Measurements from ENCODE around the gene LIN9.
"Not testable (repeated sequence)": the region's sequence is repeated elsewhere in the genome, so short reads cannot be mapped to it uniquely, and the experiment has no call there.

The LIN9 gene

GRCh38 chr1:226276077-226276682 is 32.8 kb downstream of the LIN9 start:
- Mint-ChIP-seq H3K27me3 (no peaks in the 10 kb centered on the region), H3K4me1 (ENCODE audit: low read depth) (no peaks in the 10 kb centered on the region), H3K27ac (no peak overlapping the region), H3K9me3 (no peaks in the 10 kb centered on the region), H3K4me3 (no peak overlapping the region), H3K36me3 (ENCODE audit: low read depth) (peaks cover 6% of the 10 kb centered on the region)
- intact Hi-C loops (cut with micrococcal nuclease), result no loop called here

- Mint-ChIP-seq H3K4me1 (ENCODE audit: low read depth) (no peaks in the 10 kb centered on the region), H3K27me3 (no peaks in the 10 kb centered on the region), H3K27ac (no peak overlapping the region), H3K36me3 (ENCODE audit: low read depth) (peaks cover 6% of the 10 kb centered on the region), H3K4me3 (no peak overlapping the region), H3K9me3 (no peaks in the 10 kb centered on the region)
- intact Hi-C loops (cut with micrococcal nuclease), result no loop called here
Measured at GRCh38 chr1:226274138-226274537, 34.8 kb downstream of the LIN9 start.

- H3K36me3 Mint-ChIP-seq (ENCODE audit: low read depth); H3K9me3 Mint-ChIP-seq; H3K27me3 Mint-ChIP-seq; H3K4me1 Mint-ChIP-seq (ENCODE audit: low read depth); intact Hi-C loops (cut with micrococcal nuclease); H3K27ac Mint-ChIP-seq; H3K4me3 Mint-ChIP-seq: not testable (repeated sequence)
Measured at GRCh38 chr1:226272233-226272902, 36.6 kb downstream of the LIN9 start.

- Mint-ChIP-seq H3K4me1 (ENCODE audit: low read depth) (no peaks in the 10 kb centered on the region), H3K27ac (no peak overlapping the region), H3K36me3 (ENCODE audit: low read depth) (peaks cover 7% of the 10 kb centered on the region), H3K4me3 (no peak overlapping the region), H3K27me3 (no peaks in the 10 kb centered on the region), H3K9me3 (no peaks in the 10 kb centered on the region)
- intact Hi-C loops (cut with micrococcal nuclease), result no loop called here
Measured at GRCh38 chr1:226268421-226269124, 40.4 kb downstream of the LIN9 start.

- Mint-ChIP-seq H3K36me3 (ENCODE audit: low read depth) (peaks cover 27% of the 10 kb centered on the region), H3K27ac (no peak overlapping the region), H3K27me3 (no peaks in the 10 kb centered on the region), H3K4me1 (ENCODE audit: low read depth) (no peaks in the 10 kb centered on the region), H3K4me3 (no peak overlapping the region), H3K9me3 (peaks cover 16% of the 10 kb centered on the region)
- intact Hi-C loops (cut with micrococcal nuclease), result no loop called here
Measured at GRCh38 chr1:226261818-226262217, 47.1 kb downstream of the LIN9 start.

- no peaks in the 10 kb centered on the region for H3K27me3 Mint-ChIP-seq
- no peaks in the 10 kb centered on the region for H3K9me3 Mint-ChIP-seq
- H3K4me1 Mint-ChIP-seq (ENCODE audit: low read depth), result no peaks in the 10 kb centered on the region
- H3K36me3 Mint-ChIP-seq (ENCODE audit: low read depth), result no peaks in the 10 kb centered on the region
- intact Hi-C loops (cut with micrococcal nuclease), result no loop called here
- H3K4me3 Mint-ChIP-seq, result no peak overlapping the region
- H3K27ac Mint-ChIP-seq, result no peak overlapping the region
Measured at GRCh38 chr1:226255380-226255779, 53.6 kb downstream of the LIN9 start.

GRCh38 chr1:226253933-226254332 is 55.0 kb downstream of the LIN9 start:
- H3K9me3 Mint-ChIP-seq, result no peaks in the 10 kb centered on the region
- H3K4me1 Mint-ChIP-seq (ENCODE audit: low read depth), result no peaks in the 10 kb centered on the region
- H3K27ac Mint-ChIP-seq, result no peak overlapping the region
- H3K36me3 Mint-ChIP-seq (ENCODE audit: low read depth), result no peaks in the 10 kb centered on the region
- no peaks in the 10 kb centered on the region for H3K27me3 Mint-ChIP-seq
- H3K4me3 Mint-ChIP-seq, result no peak overlapping the region
- intact Hi-C loops (cut with micrococcal nuclease), result no loop called here

- intact Hi-C loops (cut with micrococcal nuclease); H3K4me3 Mint-ChIP-seq; H3K9me3 Mint-ChIP-seq; H3K27ac Mint-ChIP-seq; H3K36me3 Mint-ChIP-seq (ENCODE audit: low read depth); H3K4me1 Mint-ChIP-seq (ENCODE audit: low read depth); H3K27me3 Mint-ChIP-seq: not testable (repeated sequence)
Measured at GRCh38 chr1:226252841-226253240, 56.1 kb downstream of the LIN9 start.

- Mint-ChIP-seq H3K4me1 (ENCODE audit: low read depth) (peaks cover 7% of the 10 kb centered on the region), H3K27me3 (no peaks in the 10 kb centered on the region), H3K27ac (no peak overlapping the region), H3K4me3 (no peak overlapping the region), H3K36me3 (ENCODE audit: low read depth) (no peaks in the 10 kb centered on the region), H3K9me3 (no peaks in the 10 kb centered on the region)
- intact Hi-C loops (cut with micrococcal nuclease), result no loop called here
Measured at GRCh38 chr1:226250511-226250910, 58.5 kb downstream of the LIN9 start.

- Mint-ChIP-seq H3K4me1 (ENCODE audit: low read depth) (peaks cover 7% of the 10 kb centered on the region), H3K9me3 (no peaks in the 10 kb centered on the region), H3K27me3 (no peaks in the 10 kb centered on the region), H3K27ac (no peak overlapping the region), H3K4me3 (no peak overlapping the region), H3K36me3 (ENCODE audit: low read depth) (no peaks in the 10 kb centered on the region)
- intact Hi-C loops (cut with micrococcal nuclease), result no loop called here
Measured at GRCh38 chr1:226248796-226249195, 60.2 kb downstream of the LIN9 start.

- intact Hi-C loops (cut with micrococcal nuclease), result no loop called here
Measured at GRCh38 chr1:226248091-226248490, 60.9 kb downstream of the LIN9 start.

GRCh38 chr1:226239421-226239820 is 69.5 kb downstream of the LIN9 start:
- Mint-ChIP-seq H3K36me3 (ENCODE audit: low read depth) (peaks cover 29% of the 10 kb centered on the region), H3K4me1 (ENCODE audit: low read depth) (no peaks in the 10 kb centered on the region), H3K27me3 (no peaks in the 10 kb centered on the region), H3K4me3 (no peak overlapping the region), H3K9me3 (no peaks in the 10 kb centered on the region), H3K27ac (no peak overlapping the region)
- intact Hi-C loops (cut with micrococcal nuclease), result no loop called here

More at GRCh38 chr1:226248091-226248490, 60.9 kb downstream of the LIN9 start:
- Mint-ChIP-seq H3K4me1 (ENCODE audit: low read depth) (peaks cover 7% of the 10 kb centered on the region), H3K9me3 (no peaks in the 10 kb centered on the region), H3K4me3 (no peak overlapping the region), H3K36me3 (ENCODE audit: low read depth) (no peaks in the 10 kb centered on the region), H3K27ac (no peak overlapping the region), H3K27me3 (no peaks in the 10 kb centered on the region)

- H3K36me3 Mint-ChIP-seq (ENCODE audit: low read depth), result peaks cover 30% of the 10 kb centered on the region
- no peaks in the 10 kb centered on the region for H3K4me1 Mint-ChIP-seq (ENCODE audit: low read depth)
- no peak overlapping the region for H3K27ac Mint-ChIP-seq
- H3K4me3 Mint-ChIP-seq, result no peak overlapping the region
- intact Hi-C loops (cut with micrococcal nuclease), result no loop called here
- H3K27me3 Mint-ChIP-seq, result no peaks in the 10 kb centered on the region
- no peaks in the 10 kb centered on the region for H3K9me3 Mint-ChIP-seq
Measured at GRCh38 chr1:226236826-226237225, 72.1 kb downstream of the LIN9 start.

- Mint-ChIP-seq H3K9me3 (no peaks in the 10 kb centered on the region), H3K4me1 (ENCODE audit: low read depth) (no peaks in the 10 kb centered on the region), H3K27ac (no peak overlapping the region), H3K4me3 (no peak overlapping the region), H3K27me3 (no peaks in the 10 kb centered on the region), H3K36me3 (ENCODE audit: low read depth) (peaks cover 30% of the 10 kb centered on the region)
- intact Hi-C loops (cut with micrococcal nuclease), result no loop called here
Measured at GRCh38 chr1:226233806-226234205, 75.2 kb downstream of the LIN9 start.
